Breast epithelium (tissue), 3 donors: ENCODE data around the gene GPATCH1.

Experiments used
- POLR2A ChIP-seq: fragments of 450-650 bp; IDR thresholded peaks from one replicate; pipeline ENCODE4 v1.6.1; 2016; ENCODE audit warnings: antibody characterized with exemption, mild to moderate bottlenecking, moderate library complexity
- POLR2AphosphoS5 ChIP-seq, 3 donors: sonication (generic); formaldehyde crosslinking; IDR thresholded peaks; one replicate each; pipeline ENCODE4 v1.6.1; 2017; ENCODE audit warnings: antibody characterized with exemption in 3 of 3
- TF ChIP-seq, protein P1 (sequence below), 3 donors: fragments of 450-650 bp; IDR thresholded peaks; one replicate each; pipeline ENCODE4 v1.5.1; 2016 to 2017; ENCODE audit warnings: antibody characterized with exemption in 3 of 3, mild to moderate bottlenecking in 3 of 3, moderate library complexity in 3 of 3

DNA sequence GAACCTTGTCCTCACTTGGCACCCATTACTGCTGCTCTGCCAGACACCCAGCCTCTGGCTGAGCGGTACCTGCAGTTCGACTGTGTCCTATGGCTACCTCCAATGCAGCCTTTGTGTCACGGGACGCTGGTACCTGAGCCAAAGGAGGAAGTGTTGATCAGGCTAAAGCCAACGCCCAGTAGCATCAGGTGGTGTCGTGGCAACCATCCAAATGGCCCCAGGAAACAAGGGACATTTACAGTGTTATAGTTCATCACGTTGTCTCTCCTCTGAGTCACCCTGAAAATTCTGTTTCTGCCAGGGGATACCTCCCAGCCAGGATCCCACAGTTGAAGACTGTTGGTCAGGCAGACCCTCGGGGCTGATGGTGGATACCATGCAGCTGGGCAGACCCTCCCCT lies 26.4 kb upstream of the GPATCH1 start:
- TF ChIP-seq, protein P1, sequence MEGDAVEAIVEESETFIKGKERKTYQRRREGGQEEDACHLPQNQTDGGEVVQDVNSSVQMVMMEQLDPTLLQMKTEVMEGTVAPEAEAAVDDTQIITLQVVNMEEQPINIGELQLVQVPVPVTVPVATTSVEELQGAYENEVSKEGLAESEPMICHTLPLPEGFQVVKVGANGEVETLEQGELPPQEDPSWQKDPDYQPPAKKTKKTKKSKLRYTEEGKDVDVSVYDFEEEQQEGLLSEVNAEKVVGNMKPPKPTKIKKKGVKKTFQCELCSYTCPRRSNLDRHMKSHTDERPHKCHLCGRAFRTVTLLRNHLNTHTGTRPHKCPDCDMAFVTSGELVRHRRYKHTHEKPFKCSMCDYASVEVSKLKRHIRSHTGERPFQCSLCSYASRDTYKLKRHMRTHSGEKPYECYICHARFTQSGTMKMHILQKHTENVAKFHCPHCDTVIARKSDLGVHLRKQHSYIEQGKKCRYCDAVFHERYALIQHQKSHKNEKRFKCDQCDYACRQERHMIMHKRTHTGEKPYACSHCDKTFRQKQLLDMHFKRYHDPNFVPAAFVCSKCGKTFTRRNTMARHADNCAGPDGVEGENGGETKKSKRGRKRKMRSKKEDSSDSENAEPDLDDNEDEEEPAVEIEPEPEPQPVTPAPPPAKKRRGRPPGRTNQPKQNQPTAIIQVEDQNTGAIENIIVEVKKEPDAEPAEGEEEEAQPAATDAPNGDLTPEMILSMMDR (IDR thresholded peaks at IDR 0.05): no peak
- TF ChIP-seq POLR2A (no peak), POLR2AphosphoS5 (IDR thresholded peaks at IDR 0.05) (peak in 2 of 3 donors; percentile 47 to 83)
